ENCODE measurements around the gene DDHD1.

The DDHD1 gene

GRCh38 chr14:53038629-53039028, 114.5 kb downstream of the DDHD1 start:
- Histone ChIP-seq H3K36me3 (ENCODE audit: control insufficient read depth in 2 of 2, insufficient read depth in 1 of 2, low read length in 2 of 2) (peaks cover 23 to 56% of the 10 kb centered on the region in 2 experiments), H3K27ac (ENCODE audit: extremely low read depth, low read depth, low read length) (no peak overlapping the region), H3K4me1 (ENCODE audit: control insufficient read depth, insufficient read depth, low read length) (no peaks in the 10 kb centered on the region), H3K9me3 (ENCODE audit: control insufficient read depth, insufficient read depth, low read depth, low read length) (no peaks in the 10 kb centered on the region), H3K4me3 (ENCODE audit: low read depth, low read length) (no peak overlapping the region)
- POLR2A ChIA-PET = no interaction called here
- TF ChIP-seq ZNF10 (tag by site-specific recombination; IDR thresholded peaks at IDR 0.05) (no peak), SETDB1 (IDR thresholded peaks at IDR 0.05; ENCODE audit: insufficient read length, low read length) (no peak), ZNF501 (tag by site-specific recombination; IDR thresholded peaks at IDR 0.05) (no peak), ZNF398 (tag by site-specific recombination; IDR thresholded peaks at IDR 0.05) (no peak), INSM2 (tag by site-specific recombination; IDR thresholded peaks at IDR 0.05) (no peak), ZNF23 (tag by site-specific recombination; IDR thresholded peaks at IDR 0.05; ENCODE audit: borderline replicate concordance) (no peak), ZSCAN4 (tag by site-specific recombination; IDR thresholded peaks at IDR 0.05) (no peak), ZNF596 (tag by site-specific recombination; IDR thresholded peaks at IDR 0.05) (no peak), PBX3 (CRISPR knock-in tag; IDR thresholded peaks at IDR 0.05) (no peak), TSHZ1 (tag by site-specific recombination; IDR thresholded peaks at IDR 0.05; ENCODE audit: borderline replicate concordance) (no peak), ZNF266 (tag by site-specific recombination; IDR thresholded peaks at IDR 0.05; ENCODE audit: low read depth) (no peak), YY2 (tag by site-specific recombination; IDR thresholded peaks at IDR 0.05) (no peak), ZNF560 (tag by site-specific recombination; IDR thresholded peaks at IDR 0.05; ENCODE audit: borderline replicate concordance) (no peak), ZNF138 (tag by site-specific recombination; IDR thresholded peaks at IDR 0.05; ENCODE audit: borderline replicate concordance) (no peak)
- CTCF ChIA-PET = interaction anchor here (0.6 kb wide), 1 partner anchor 11 kb away, joined by 3 read pairs; no protein-coding TSS in a partner anchor

GRCh38 chr14:53037016-53037415, 116.1 kb downstream of the DDHD1 start:
- Histone ChIP-seq H3K4me1 (ENCODE audit: control insufficient read depth, insufficient read depth, low read length) (no peaks in the 10 kb centered on the region), H3K27ac (ENCODE audit: extremely low read depth, low read depth, low read length) (no peak overlapping the region), H3K4me3 (ENCODE audit: low read depth, low read length) (no peak overlapping the region), H3K9me3 (ENCODE audit: control insufficient read depth, insufficient read depth, low read depth, low read length) (no peaks in the 10 kb centered on the region), H3K36me3 (ENCODE audit: control insufficient read depth in 2 of 2, insufficient read depth in 1 of 2, low read length in 2 of 2) (peaks cover 23 to 44% of the 10 kb centered on the region in 2 experiments)
- ChIA-PET POLR2A (no interaction called here), CTCF (interaction anchor here (1.2 kb wide), 1 partner anchor 9 kb away, joined by 3 read pairs; no protein-coding TSS in a partner anchor)
- TF ChIP-seq ZNF704 (tag by site-specific recombination; IDR thresholded peaks at IDR 0.05) = no peak
- TF ChIP-seq GFI1B (tag by site-specific recombination; IDR thresholded peaks at IDR 0.05) = no peak
- TF ChIP-seq ZFP37 (tag by site-specific recombination; IDR thresholded peaks at IDR 0.05) = no peak
- TF ChIP-seq ZNF777 (tag by site-specific recombination; IDR thresholded peaks at IDR 0.05; ENCODE audit: borderline replicate concordance) = no peak
- TF ChIP-seq ZNF350 (tag by site-specific recombination; IDR thresholded peaks at IDR 0.05) = no peak
- no peak for TF ChIP-seq ZNF202 (tag by site-specific recombination; IDR thresholded peaks at IDR 0.05; ENCODE audit: borderline replicate concordance)
- no peak for TF ChIP-seq ZNF366 (tag by site-specific recombination; conservative IDR thresholded peaks at IDR 0.05)
- TF ChIP-seq SP2 (tag by site-specific recombination; IDR thresholded peaks at IDR 0.05) = no peak
- no peak for TF ChIP-seq ZNF16 (tag by site-specific recombination; IDR thresholded peaks at IDR 0.05; ENCODE audit: low read depth)
- no peak for TF ChIP-seq ZFP3 (tag by site-specific recombination; IDR thresholded peaks at IDR 0.05; ENCODE audit: low read depth)
